Fibroblast of mammary gland (primary cell): ENCODE measurements around the gene CDC14A.
"Not testable (repeated sequence)": the region's sequence is repeated elsewhere in the genome, so short reads cannot be mapped to it uniquely, and the experiment has no call there.

Source experiments
- DNase-seq: peaks from one replicate; pipeline ENCODE4 v3.0.0-alpha.2; 2010; ENCODE audit warnings: low read depth
- H3K4me3 ChIP-seq: 2 replicates; pipeline ENCODE4 v1.5.1; 2011; ENCODE audit warnings: low read depth, mild to moderate bottlenecking, low read length, moderate library complexity; ENCODE audit not compliant: control insufficient read depth
- TF ChIP-seq, protein P1 (sequence below): conservative IDR thresholded peaks from 2 replicates; pipeline ENCODE4 v1.5.1; 2011; ENCODE audit warnings: low read depth, low read length, inconsistent platforms; ENCODE audit not compliant: control insufficient read depth, insufficient read depth

The CDC14A gene

DNA sequence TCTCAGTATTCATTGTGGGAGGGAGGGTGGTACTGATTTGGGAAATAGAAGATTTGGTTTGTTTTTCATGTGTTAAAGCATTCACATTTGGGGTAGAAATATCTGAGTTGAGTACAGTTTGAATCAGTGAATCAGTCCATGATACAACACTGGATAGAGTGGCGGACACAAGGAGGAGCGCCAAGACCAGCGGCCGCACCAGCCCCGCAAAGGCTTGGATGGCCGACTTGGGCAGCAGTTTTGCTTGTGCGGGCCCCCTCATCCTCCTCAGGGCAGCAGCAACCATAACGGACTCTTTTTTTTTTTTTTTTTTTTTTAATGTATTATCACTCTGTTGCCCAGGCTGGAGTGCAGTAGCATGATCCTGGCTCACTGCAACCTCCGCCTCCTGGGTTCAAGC, 20.0 kb upstream of the CDC14A start:
- H3K4me3 ChIP-seq: no peak overlapping the region
- TF ChIP-seq, protein P1, sequence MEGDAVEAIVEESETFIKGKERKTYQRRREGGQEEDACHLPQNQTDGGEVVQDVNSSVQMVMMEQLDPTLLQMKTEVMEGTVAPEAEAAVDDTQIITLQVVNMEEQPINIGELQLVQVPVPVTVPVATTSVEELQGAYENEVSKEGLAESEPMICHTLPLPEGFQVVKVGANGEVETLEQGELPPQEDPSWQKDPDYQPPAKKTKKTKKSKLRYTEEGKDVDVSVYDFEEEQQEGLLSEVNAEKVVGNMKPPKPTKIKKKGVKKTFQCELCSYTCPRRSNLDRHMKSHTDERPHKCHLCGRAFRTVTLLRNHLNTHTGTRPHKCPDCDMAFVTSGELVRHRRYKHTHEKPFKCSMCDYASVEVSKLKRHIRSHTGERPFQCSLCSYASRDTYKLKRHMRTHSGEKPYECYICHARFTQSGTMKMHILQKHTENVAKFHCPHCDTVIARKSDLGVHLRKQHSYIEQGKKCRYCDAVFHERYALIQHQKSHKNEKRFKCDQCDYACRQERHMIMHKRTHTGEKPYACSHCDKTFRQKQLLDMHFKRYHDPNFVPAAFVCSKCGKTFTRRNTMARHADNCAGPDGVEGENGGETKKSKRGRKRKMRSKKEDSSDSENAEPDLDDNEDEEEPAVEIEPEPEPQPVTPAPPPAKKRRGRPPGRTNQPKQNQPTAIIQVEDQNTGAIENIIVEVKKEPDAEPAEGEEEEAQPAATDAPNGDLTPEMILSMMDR: no peak
- DNase-seq: no peak

DNA sequence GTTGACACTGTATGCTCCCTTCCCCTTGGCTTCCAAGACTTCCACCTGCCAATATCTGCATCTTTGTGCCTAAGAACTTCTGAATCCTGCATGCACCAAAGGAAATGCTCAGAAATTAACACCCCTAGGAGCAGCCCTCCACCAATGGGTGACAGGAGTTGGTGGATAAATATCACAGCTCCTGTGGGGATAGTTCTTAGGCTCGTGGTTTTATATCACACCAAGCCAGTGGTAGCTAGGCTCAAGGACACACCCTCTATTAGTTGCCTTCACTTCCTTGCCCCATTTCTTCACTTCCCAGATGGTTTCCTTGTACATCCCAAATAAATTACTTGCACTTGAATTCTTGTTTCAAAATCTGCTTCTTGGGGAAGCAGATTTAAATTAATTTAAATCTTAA, 16.9 kb upstream of the CDC14A start:
- DNase-seq: no peak
- TF ChIP-seq, protein P1: no peak

DNA sequence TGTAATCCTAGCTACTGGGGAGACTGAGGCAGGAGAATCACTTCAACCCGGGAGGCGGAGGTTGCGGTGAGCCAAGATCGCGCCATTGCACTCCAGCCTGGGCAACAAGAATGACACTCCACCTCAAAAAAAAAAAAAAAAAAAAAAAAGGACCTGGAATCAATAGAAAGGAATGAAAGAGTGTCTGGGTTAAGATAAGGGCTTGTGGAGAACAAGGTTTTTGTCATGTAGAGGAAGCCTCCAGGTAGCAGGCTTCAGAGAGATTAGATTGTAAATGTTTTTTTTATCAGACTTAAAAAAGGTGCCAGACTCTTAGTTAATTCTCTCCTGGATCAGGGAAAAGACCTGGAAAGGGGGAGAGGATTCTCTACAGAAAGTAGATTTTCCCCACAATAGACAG, 14.4 kb upstream of the CDC14A start:
- not testable (repeated sequence) for H3K4me3 ChIP-seq, DNase-seq

More for the DNA sequence above, 16.9 kb upstream of the CDC14A start:
- no peak overlapping the region for H3K4me3 ChIP-seq

DNA sequence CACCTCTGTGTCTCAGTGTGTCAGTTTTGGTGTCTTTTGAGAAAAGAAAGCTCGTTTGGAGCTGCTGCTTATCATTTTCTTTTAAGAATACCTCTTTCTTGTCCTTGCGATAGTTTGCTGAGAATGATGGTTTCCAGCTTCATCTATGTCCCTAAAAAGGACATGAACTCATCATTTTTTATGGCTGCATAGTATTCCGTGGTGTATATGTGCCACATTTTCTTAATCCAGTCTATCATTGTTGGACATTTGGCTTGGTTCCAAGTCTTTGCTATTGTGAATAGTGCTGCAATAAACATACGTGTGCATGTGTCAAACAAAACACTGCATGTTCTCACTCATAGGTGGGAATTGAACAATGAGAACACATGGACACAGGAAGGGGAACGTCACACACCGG, 12.6 kb upstream of the CDC14A start:
- DNase-seq, H3K4me3 ChIP-seq: not testable (repeated sequence)

DNA sequence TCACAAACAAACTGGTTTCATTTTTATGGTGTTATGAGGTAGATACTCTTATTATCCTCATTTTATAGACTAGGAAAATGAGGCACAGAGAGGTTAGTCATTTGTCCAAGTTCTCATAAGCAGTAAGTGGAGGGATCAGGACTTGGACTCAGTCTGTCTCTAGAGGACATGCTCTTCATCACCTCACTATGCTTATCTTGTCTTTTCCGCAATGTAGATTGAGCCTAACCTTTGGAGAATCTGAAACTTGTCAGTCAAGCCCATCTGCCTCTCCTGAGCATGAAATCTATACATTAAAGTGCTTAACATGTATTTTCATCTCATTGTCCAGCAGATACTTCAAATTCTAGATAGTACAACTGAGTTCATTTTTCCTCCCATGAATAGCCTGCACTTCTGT, 11.8 kb upstream of the CDC14A start:
- no peak for DNase-seq
- no peak overlapping the region for H3K4me3 ChIP-seq
- TF ChIP-seq, protein P1: no peak

DNA sequence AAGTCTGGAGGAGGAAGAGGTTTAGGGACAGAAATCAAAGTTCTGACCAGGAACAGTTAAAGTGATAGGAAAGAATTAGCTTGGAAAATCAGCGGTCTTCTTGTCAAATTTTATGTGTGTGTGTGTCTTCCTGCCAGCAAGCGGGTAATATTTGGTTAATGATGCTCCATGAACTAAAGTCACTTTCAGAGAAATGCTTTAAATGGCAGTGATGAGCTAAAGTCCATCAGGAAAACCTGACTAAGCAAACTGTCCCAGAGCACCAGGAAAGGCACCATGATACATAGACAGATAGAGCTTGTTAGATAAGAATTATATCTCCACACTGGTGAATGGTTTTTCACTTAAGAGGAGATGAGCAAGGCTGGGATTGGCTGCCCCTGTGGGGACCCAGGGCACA, 10.0 kb upstream of the CDC14A start:
- DNase-seq: no peak
- no peak overlapping the region for H3K4me3 ChIP-seq
- TF ChIP-seq, protein P1: no peak

DNA sequence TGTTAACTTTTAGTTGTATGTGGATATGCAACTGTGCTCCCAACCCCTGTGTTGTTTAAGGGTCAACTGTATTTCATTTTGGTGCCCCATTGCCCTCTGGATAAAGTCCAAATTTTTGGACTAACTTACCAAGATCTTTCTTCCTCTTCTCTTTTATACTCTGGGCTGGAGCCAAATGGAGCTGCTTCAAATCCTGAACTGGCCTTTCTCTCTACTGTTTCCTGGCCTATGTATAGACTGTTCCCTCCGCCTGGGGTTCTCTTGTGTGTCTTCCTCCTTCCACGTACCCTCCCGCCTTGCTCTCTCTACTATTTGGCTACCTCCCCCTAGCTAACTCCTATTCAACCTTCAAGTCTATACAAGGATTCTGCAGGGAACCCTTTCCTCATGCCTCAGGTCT, 8.4 kb upstream of the CDC14A start:
- no peak overlapping the region for H3K4me3 ChIP-seq
- TF ChIP-seq, protein P1: no peak
- DNase-seq: no peak

DNA sequence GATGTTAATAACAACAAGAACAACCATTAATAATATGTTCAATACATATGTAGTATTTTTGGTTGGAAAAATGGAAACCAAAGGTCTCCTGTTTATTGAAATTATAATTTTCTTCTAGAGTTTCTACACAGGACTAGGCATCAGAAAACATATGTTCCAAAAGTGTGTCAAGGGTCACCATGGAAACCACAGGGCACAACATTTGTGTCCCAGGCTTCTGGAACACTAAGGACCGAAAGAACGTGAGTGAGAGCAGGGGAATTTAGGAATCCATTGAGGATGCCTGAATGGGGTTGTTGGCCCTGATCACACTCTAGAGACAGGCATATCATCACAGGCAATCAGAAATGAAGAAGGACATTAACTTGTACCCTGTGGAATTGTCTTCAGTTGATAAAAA, 7.5 kb upstream of the CDC14A start:
- TF ChIP-seq, protein P1: no peak
- no peak overlapping the region for H3K4me3 ChIP-seq
- no peak for DNase-seq
